MM.1S (cell line): ENCODE data around the gene PCSK1.

Source experiments
- CTCF ChIP-seq: fragments of 300-600 bp; sonication (generic); IDR thresholded peaks from 2 replicates; pipeline ENCODE4 v1.5.1; 2016; ENCODE audit warnings: antibody characterized with exemption, low read length, mixed read lengths
- EZH2 ChIP-seq: fragments of 300-600 bp; sonication (generic); optimal IDR thresholded peaks from 2 replicates; pipeline ENCODE3; 2017; ENCODE audit warnings: low read depth, mild to moderate bottlenecking, antibody characterized with exemption, low read length, mixed read lengths

GRCh38 chr5:96385538-96385937, 47.5 kb downstream of the PCSK1 start:
- TF ChIP-seq CTCF (no peak), EZH2 (no peak)
